A673 (cell line): Measurements from ENCODE around the gene TBXAS1.

Experiments
- EZH2 ChIP-seq: fragments of 200-600 bp; sonication (generic); IDR thresholded peaks from 2 replicates; pipeline ENCODE4 v1.6.1; 2017; ENCODE audit warnings: borderline replicate concordance, low read depth, mild to moderate bottlenecking, mixed read lengths, antibody characterized with exemption, low read length; ENCODE audit not compliant: poor library complexity, severe bottlenecking
- TF ChIP-seq, protein P1 (sequence below): fragments of 300-800, 200-600 bp; sonication (generic); conservative IDR thresholded peaks from 2 replicates; pipeline ENCODE4 v1.5.1; 2017; ENCODE audit warnings: low read depth, mild to moderate bottlenecking, antibody characterized with exemption, low read length, moderate library complexity, mixed read lengths

DNA sequence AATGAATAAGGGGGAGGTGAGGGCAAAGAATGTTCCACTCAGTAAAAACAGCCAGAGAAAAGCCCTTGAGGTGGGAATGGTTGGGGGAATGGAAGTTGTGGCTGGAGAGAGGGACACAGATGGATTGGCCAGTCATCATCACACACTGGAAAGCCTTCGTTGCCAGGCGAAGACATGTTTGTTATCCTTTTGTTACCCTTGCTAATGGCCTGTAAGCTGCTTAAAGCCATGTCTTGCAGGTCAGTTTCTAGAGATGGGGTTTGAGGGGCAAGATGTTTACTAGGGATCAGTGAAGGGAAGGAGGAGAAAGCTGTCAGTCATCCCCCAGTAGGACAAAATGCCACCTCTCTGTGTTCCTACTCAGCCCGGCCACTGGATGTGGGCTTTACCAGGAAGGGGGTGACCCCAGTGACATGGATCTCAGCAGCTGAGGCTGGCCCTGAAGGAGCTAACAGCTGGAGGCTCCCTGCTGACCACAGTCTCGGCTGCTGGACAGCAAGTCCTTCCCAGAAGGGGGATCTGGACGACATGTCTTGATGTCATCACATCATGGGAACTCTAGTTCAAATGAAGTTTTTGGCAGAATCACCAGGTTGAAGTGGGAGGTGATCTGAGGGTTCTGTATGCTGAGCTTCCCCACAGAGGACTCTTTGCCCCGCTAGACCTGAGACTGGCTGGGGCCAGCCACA lies 66.2 kb downstream of the TBXAS1 start:
- TF ChIP-seq, protein P1, sequence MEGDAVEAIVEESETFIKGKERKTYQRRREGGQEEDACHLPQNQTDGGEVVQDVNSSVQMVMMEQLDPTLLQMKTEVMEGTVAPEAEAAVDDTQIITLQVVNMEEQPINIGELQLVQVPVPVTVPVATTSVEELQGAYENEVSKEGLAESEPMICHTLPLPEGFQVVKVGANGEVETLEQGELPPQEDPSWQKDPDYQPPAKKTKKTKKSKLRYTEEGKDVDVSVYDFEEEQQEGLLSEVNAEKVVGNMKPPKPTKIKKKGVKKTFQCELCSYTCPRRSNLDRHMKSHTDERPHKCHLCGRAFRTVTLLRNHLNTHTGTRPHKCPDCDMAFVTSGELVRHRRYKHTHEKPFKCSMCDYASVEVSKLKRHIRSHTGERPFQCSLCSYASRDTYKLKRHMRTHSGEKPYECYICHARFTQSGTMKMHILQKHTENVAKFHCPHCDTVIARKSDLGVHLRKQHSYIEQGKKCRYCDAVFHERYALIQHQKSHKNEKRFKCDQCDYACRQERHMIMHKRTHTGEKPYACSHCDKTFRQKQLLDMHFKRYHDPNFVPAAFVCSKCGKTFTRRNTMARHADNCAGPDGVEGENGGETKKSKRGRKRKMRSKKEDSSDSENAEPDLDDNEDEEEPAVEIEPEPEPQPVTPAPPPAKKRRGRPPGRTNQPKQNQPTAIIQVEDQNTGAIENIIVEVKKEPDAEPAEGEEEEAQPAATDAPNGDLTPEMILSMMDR: no peak
- TF ChIP-seq EZH2: no peak
